Measurements from ENCODE around the gene TTLL3. TPM values are rescaled to one million over a fixed set of nuclear protein-coding genes. Genes with fewer than 3 reads are reported as not detected.

Gene TTLL3
- total RNA-seq, 1 donor from 2014 or later = 12.2 TPM

- no peak for DNase-seq (ENCODE audit: low read depth)
These were observed 5.1 kb upstream of the TTLL3 start for GRCh38 chr3:9804996-9805395.

- no peak for DNase-seq (ENCODE audit: low read depth)
These were observed 3.9 kb upstream of the TTLL3 start for GRCh38 chr3:9806137-9806536.

GRCh38 chr3:9806688-9807589 lies 3.1 kb upstream of the TTLL3 start:
- no peak for DNase-seq (ENCODE audit: low read depth)

GRCh38 chr3:9807981-9808344 lies 2.1 kb upstream of the TTLL3 start:
- DNase-seq (ENCODE audit: low read depth) = no peak

- peak; percentile 74 for DNase-seq (ENCODE audit: low read depth)
These were observed 1.6 kb upstream of the TTLL3 start for GRCh38 chr3:9808345-9809037.

DNA sequence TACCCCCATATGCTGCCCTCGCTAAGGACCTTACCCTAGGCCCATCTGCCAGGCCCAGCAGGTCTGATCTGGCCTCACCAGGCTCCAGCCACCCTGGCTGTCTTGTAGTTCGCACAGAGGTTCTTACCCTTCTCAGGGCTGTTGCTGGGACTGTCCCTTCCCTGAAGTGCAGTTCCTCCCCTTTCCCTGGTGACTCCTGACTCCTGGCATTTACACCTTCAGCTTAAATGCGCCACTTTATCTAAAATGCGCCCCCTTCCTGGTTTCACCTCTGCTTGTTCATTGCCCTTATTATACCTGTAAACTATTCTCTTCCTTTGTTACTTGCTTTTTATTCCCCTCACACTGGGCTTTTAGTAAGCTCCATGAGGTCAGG lies 835 bp upstream of the TTLL3 start:
- DNase-seq (ENCODE audit: low read depth) = no peak

DNA sequence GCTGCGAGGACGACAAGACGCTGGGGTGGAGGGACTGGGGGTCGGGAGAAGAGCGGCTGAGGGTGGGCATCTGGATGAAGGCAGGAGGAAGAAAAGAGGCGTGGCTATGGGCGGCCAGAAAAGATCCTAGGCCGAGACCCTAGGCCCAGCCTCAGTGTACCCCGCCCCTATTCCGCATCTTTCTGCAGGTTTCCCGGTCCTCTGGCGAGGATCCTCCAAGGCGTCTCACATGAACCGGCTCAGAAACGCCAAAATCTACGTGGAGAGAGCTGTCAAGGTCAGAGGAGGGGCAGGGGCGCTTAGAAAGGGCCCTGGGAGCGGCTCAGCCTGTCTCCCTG lies 340 bp downstream of the TTLL3 start:
- DNase-seq (ENCODE audit: low read depth) = no peak

DNA sequence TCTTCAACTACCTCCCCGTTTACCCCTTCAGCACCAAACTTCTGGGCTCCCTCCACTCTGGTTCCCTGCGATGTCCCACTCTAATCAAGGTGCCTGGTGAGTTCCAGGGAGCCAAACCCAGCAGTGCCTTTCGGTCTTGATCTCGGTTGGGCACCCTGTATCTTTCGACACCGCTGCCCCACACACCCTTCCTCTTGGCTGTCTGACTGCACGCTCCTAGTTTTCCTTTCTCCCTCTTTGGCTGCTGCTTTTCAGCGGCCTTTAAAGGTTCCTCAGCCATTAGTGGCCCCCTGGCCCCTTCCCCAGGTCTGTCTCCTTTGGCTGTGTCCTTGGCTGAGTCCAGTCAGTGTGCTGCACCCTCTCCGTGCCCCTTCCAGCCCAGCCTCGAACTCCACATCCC lies 784 bp downstream of the TTLL3 start:
- no peak for DNase-seq (ENCODE audit: low read depth)

- no peak for DNase-seq (ENCODE audit: low read depth)
These were observed 2.9 kb downstream of the TTLL3 start for GRCh38 chr3:9812870-9813483.

DNA sequence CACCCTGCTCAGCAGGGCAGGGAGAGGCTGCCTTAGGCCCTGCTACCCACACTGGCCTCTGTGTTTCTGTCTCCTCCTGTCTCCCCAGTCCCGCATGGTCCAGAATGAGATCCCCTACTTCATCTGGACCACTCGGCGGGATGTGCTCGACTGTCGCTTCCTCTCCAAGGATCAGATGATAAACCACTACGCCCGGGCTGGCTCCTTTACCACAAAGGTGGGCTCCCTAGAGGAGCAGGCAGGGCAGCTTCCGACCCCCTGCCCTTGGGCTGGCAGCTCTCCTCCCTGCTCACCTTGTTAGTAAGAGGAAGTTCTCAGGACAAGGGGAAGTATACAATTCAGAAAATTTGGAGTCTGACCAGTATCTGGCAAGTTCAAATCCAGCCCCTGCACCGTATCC lies 5.9 kb downstream of the TTLL3 start:
- DNase-seq (ENCODE audit: low read depth) = no peak

- DNase-seq (ENCODE audit: low read depth) = no peak
These were observed 7.4 kb downstream of the TTLL3 start for GRCh38 chr3:9817436-9817835.

DNA sequence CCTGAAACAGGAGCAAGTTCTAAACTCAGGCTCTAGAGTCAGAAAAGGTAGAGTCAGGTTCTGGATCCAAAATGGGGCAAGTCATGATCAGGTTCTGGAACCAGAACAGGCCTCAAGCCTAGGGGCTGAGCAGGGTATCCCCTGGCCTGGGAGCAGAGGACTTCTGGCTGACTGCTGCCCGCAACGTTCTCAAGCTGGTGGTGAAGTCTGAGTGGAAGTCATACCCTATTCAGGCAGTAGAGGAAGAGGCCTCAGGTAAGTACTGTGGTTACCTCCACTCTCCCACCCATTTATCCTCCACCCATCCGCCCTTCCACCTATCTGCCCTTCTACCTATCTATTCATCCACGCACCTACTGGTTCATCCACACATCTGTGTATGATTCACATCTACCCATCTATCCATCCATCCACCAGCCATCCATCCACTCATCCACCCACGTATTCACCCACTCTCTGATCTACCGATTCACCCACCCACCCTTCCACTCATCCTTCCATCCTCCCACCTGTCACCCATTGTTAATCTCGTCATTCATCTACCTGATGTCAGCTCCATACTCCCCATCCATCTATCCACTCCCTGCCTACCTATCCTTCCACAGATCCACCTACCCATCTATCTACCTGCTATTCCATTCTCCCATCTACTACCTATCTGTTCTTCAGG lies 8.7 kb downstream of the TTLL3 start:
- no peak for DNase-seq (ENCODE audit: low read depth)

GRCh38 chr3:9820543-9820942 lies 10.5 kb downstream of the TTLL3 start:
- DNase-seq (ENCODE audit: low read depth) = no peak

GRCh38 chr3:9820946-9821345 lies 10.9 kb downstream of the TTLL3 start:
- DNase-seq (ENCODE audit: low read depth) = no peak

DNA sequence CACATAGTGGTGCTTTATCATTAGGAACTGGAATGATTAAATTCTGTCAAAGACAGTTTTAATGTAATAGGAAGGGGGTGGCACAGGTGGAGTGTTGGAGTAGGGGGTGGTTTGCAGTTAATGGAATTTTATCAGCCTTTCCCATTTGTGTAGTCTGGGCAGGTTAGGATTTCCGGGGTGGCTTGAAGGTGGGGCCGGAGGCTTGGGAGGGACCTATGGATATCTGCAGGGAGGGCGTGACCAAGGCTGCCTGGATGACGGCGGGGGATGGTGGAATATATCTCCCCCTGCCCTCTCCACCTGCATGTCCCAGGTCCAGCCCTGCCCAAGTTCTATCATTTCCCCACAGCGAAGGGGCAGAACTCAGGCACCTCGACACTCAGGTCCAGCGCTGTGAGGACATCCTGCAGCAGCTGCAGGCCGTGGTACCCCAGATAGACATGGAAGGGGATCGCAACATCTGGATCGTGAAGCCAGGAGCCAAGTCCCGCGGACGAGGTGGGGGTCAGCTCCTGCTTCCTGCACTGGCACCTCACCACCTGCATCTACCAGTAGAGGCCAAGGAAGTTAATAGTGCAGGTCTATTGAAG lies 15.5 kb downstream of the TTLL3 start:
- no peak for DNase-seq (ENCODE audit: low read depth)

DNA sequence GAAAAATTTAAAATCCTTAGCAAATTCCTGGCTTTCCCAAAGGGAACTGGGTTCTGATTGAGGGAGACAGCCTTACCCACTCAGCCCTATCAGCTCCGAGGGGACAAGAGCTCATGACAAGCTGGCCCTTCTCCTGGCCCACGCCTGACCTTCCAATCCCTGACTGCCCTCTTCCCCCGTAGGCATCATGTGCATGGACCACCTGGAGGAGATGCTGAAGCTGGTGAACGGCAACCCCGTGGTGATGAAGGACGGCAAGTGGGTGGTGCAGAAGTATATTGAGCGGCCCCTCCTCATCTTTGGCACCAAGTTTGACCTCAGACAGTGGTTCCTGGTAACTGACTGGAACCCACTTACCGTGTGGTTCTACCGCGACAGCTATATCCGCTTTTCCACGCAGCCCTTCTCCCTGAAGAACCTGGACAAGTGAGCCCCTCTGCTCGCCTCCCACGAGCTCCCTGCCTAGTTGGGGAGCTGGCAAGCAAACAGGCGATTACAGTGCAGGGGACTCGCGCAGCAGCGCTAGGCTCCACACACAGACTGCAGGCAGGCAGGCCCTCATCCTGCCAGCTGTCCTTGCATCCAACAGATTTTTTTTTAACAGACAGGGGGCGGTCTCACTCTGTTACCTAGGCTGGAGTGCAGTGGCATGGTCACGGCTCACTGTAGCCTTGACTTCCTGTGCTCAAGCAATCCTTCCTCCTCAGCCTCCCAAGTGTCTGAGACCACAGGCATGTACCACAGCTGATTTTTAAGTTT lies 16.9 kb downstream of the TTLL3 start:
- no peak for DNase-seq (ENCODE audit: low read depth)

DNA sequence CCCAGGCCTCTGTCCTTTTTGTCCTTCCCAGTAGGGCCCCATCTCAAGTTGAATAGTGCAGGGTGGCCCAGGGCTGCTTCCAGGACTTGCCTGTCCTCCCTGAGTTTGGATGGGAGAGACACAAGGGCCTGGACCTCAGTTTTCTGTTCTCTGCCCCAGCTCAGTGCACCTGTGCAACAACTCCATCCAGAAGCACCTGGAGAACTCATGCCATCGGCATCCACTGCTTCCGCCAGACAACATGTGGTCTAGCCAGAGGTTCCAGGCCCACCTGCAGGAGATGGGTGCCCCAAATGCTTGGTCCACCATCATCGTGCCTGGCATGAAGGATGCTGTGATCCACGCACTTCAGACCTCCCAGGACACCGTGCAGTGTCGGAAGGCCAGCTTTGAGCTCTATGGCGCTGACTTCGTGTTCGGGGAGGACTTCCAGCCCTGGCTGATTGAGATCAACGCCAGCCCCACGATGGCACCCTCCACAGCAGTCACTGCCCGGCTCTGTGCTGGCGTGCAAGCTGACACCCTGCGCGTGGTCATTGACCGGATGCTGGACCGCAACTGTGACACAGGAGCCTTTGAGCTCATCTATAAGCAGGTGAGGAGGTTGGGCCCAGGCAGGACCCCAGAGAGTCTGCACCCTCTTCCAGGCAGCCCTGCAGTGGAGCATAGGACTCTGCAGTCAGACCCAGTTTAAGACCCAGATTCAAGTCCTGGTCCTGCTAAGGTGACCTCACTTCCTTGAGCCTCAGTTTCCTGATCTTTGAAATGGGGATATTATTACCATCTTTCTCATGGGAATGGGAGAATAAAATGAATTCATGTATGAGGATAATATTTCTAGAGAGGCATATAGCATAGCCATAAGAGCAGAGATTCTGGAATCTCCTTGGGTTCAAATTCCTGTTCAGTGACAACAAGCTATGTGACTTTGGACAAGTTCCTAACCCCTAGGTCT lies 19.0 kb downstream of the TTLL3 start:
- DNase-seq (ENCODE audit: low read depth) = no peak

- DNase-seq (ENCODE audit: low read depth) = no peak
These were observed 21.2 kb downstream of the TTLL3 start for GRCh38 chr3:9831253-9831652.

GRCh38 chr3:9833078-9833477 lies 23.0 kb downstream of the TTLL3 start:
- DNase-seq (ENCODE audit: low read depth) = no peak

Data from myocyte (in vitro differentiated cells).